Natural killer cell (primary cell): ENCODE measurements around the gene LRRN2. TPM values are rescaled to one million over a fixed set of nuclear protein-coding genes. Genes with fewer than 3 reads are reported as not detected.

Experiments used
- ATAC-seq, 3 donors: fragments of 150-1000 bp in 2 of 3; fragments of 200-7000 bp in 1 of 3; cut with Tn5 transposase; 1 replicate in 1 of 3; 2 replicates in 2 of 3; pipeline ENCODE4 v1.10.0; 2021; ENCODE audit warnings: mild to moderate bottlenecking in 2 of 3, moderate library complexity in 2 of 3
- DNase-seq, 2 donors: peaks; one replicate each; pipeline versions ENCODE4 v3.0.0 to v3.0.0-alpha.2; 2013 to 2021; ENCODE audit warnings: mixed read lengths in 1 of 2
- H3K27ac ChIP-seq: one replicate; pipeline ENCODE4 v1.5.1; 2013; ENCODE audit warnings: mild to moderate bottlenecking, low read length
- H3K27me3 ChIP-seq: one replicate; pipeline ENCODE4 v1.6.1; 2013; ENCODE audit warnings: low read length; ENCODE audit not compliant: control insufficient read depth, insufficient read depth
- H3K36me3 ChIP-seq: one replicate; pipeline ENCODE4 v1.6.1; 2013; ENCODE audit warnings: low read length; ENCODE audit not compliant: control insufficient read depth, insufficient read depth
- H3K4me1 ChIP-seq: one replicate; pipeline ENCODE4 v1.6.1; 2013; ENCODE audit warnings: low read length; ENCODE audit not compliant: control insufficient read depth, insufficient read depth
- H3K4me3 ChIP-seq: one replicate; pipeline ENCODE4 v1.5.1; 2013; ENCODE audit warnings: low read length
- H3K9me3 ChIP-seq: one replicate; pipeline ENCODE4 v1.6.1; 2013; ENCODE audit warnings: low read length; ENCODE audit not compliant: control insufficient read depth, insufficient read depth
- H3K27ac Mint-ChIP-seq, 2 donors: one replicate each; pipeline ENCODE4 v1.8.0; 2022; ENCODE audit warnings: mild to moderate bottlenecking in 2 of 2, mixed read lengths in 2 of 2, moderate library complexity in 1 of 2
- H3K27me3 Mint-ChIP-seq, 2 donors: one replicate each; pipeline ENCODE4 v1.8.0; 2022; ENCODE audit warnings: low read depth in 2 of 2, mixed read lengths in 2 of 2
- H3K36me3 Mint-ChIP-seq: one replicate; pipeline ENCODE4 v1.8.0; 2022; ENCODE audit warnings: mixed read lengths
- H3K4me1 Mint-ChIP-seq, 2 donors: one replicate each; pipeline ENCODE4 v1.8.0; 2022; ENCODE audit warnings: mixed read lengths in 2 of 2
- H3K4me3 Mint-ChIP-seq: one replicate; pipeline ENCODE4 v1.8.0; 2022; ENCODE audit warnings: mild to moderate bottlenecking, moderate library complexity, mixed read lengths
- H3K9me3 Mint-ChIP-seq, 2 donors: one replicate each; pipeline ENCODE4 v1.8.0; 2022; ENCODE audit warnings: mixed read lengths in 2 of 2
- CTCF ChIP-seq: fragments of 200-600 bp; IDR thresholded peaks from one replicate; pipeline ENCODE4 v1.8.0; 2022; ENCODE audit warnings: antibody characterized with exemption
- WGBS: methylation state at CpG from one replicate; pipeline ENCODE4 v1.1.7; 2013; ENCODE audit warnings: missing lambda C conversion rate; ENCODE audit not compliant: insufficient coverage; 5-methylcytosine and 5-hydroxymethylcytosine counted together
- intact Hi-C: fragments of 100-400 bp; cut with micrococcal nuclease; formaldehyde crosslinking; loops from one replicate; pipeline ENCODE4 v1.14.2; 2022
- total RNA-seq, 4 donors: library from RNA; stranded (reverse); fragments of 120-200 nt in 1 of 4; gene quantifications; one replicate each; pipeline versions ENCODE4 v1.2.3 to v1.2.4, GENCODE V29; 2013 to 2022

Gene LRRN2
- total RNA-seq, 3 donors from 2014 or later (not counting 1 experiment from before 2014, with no cell fraction given), result 0.10 to 0.27 TPM; not detected in 1

DNA sequence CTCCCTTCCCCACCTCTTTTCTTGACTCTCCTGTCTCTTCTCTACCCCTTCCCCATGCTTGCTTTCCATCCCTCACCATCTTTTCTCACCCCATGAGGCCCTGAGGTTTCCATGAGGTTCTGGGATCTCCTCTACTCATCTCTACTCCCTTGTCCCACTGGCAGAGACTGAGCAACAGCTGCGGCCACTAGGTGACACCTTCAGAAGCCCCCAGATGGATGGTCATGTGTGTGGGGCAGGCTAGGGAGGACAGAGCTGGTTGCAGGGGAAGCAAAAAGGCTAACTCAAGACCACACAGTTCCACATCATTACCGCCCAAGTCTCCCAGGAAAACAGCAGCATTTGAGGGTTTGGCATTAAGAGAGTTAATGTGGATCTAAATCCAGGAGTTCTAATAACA is 45.0 kb downstream of the LRRN2 start:
- no peaks in the 10 kb centered on the region for H3K4me1 Mint-ChIP-seq
- no peak overlapping the region for H3K27ac Mint-ChIP-seq
- 100% methylated on average over 1 of the region's 2 CpGs for WGBS

DNA sequence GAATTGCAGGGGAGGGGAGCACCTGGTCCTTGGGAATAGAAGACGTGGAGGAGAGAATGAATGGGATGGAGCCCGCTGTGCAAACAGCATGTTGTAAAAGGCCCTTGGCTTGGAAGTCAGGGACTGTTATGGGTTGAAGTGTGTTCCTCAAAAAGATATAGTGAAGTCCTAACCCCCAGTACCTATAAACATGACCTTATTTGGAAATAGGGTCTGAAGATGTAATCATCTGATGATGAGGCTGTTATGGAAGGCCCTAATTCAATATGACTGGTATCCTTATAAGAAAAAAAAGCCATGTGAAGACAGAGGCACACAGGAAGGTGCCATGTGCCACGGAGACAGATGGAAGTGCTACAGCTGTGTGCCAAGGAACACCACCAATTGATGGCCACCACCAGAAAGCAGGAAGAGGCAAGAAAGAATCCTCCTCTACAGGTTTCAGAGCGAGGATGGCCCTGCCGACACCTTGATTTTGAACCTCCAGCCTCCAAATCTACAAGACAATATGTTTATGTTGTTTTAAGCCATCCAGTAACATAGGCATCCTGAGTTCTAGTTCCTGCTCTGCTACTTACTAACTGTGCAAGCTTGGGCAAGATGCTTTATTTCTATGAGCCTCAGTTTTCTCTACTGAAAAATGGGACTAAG is 51.2 kb downstream of the LRRN2 start:
- Histone ChIP-seq H3K36me3 (no peaks in the 10 kb centered on the region), H3K4me1 (no peaks in the 10 kb centered on the region), H3K4me3 (no peak overlapping the region), H3K9me3 (no peaks in the 10 kb centered on the region), H3K27me3 (no peaks in the 10 kb centered on the region), H3K27ac (no peak overlapping the region)
- no peaks in the 10 kb centered on the region for H3K36me3 Mint-ChIP-seq
- no peak overlapping the region for H3K27ac Mint-ChIP-seq
- WGBS, result 88% methylated on average over 5 of the region's 5 CpGs
- no peak for TF ChIP-seq CTCF
- intact Hi-C loops, result no loop called here
- H3K9me3 Mint-ChIP-seq, result no peaks in the 10 kb centered on the region
- no peak for DNase-seq
- H3K4me1 Mint-ChIP-seq, result no peaks in the 10 kb centered on the region
- no peak for ATAC-seq
- no peak overlapping the region for H3K4me3 Mint-ChIP-seq
- H3K27me3 Mint-ChIP-seq, result peaks cover 8 to 12% of the 10 kb centered on the region in 2 donors

More for the DNA sequence above, 45.0 kb downstream of the LRRN2 start:
- intact Hi-C loops, result no loop called here
- no peak overlapping the region for H3K4me3 Mint-ChIP-seq
- no peaks in the 10 kb centered on the region for H3K9me3 Mint-ChIP-seq
- DNase-seq (no peak), ATAC-seq (no peak)
- Histone ChIP-seq H3K36me3 (no peaks in the 10 kb centered on the region), H3K27ac (no peak overlapping the region), H3K27me3 (no peaks in the 10 kb centered on the region), H3K4me1 (no peaks in the 10 kb centered on the region), H3K4me3 (no peak overlapping the region), H3K9me3 (no peaks in the 10 kb centered on the region)
- peaks cover 6 to 12% of the 10 kb centered on the region in 2 donors for H3K27me3 Mint-ChIP-seq
- H3K36me3 Mint-ChIP-seq, result no peaks in the 10 kb centered on the region
- no peak for TF ChIP-seq CTCF

DNA sequence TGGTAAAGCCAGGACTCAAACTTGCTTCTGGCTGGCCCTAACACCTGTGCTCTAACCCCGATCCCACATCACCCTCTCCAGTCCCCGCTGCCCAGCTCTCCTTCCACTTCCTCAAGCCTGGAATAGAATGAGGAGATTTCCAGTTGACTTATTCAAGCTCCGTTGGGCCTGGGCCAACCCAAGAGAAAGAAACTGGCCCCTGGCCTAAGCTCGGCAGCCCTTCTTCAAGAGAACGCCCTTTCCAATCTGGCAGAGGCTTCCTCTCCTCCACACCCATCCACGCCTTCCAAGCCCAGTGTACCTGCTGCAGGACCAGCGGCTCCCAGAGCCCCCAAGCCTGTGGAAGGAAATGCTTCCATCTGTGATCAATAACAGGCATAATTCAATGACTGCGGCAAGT is 51.9 kb downstream of the LRRN2 start:
- no peak overlapping the region for H3K27ac ChIP-seq
- intact Hi-C loops, result no loop called here
- DNase-seq (no peak), ATAC-seq (no peak)
- no peaks in the 10 kb centered on the region for H3K36me3 Mint-ChIP-seq
- no peak overlapping the region for H3K27ac Mint-ChIP-seq
- H3K9me3 ChIP-seq, result no peaks in the 10 kb centered on the region
- H3K4me3 Mint-ChIP-seq, result no peak overlapping the region
- no peaks in the 10 kb centered on the region for H3K4me1 Mint-ChIP-seq
- TF ChIP-seq CTCF, result no peak
- H3K27me3 Mint-ChIP-seq, result peaks cover 8 to 12% of the 10 kb centered on the region in 2 donors
- no peaks in the 10 kb centered on the region for H3K9me3 Mint-ChIP-seq
- H3K4me3 ChIP-seq, result no peak overlapping the region
- no peaks in the 10 kb centered on the region for H3K27me3 ChIP-seq
- no peaks in the 10 kb centered on the region for H3K36me3 ChIP-seq
- 79% methylated on average over 7 of the region's 8 CpGs for WGBS
- no peaks in the 10 kb centered on the region for H3K4me1 ChIP-seq
